HG03558 (cell line): ENCODE results near the gene JSRP1.

ENCODE experiments used
- ATAC-seq: cut with Tn5 transposase; IDR thresholded peaks from one replicate; pipeline ENCODE4 v1.9.1; 2021; ENCODE audit warnings: moderate number of reproducible peaks; ENCODE audit not compliant: unreplicated experiment; ENCODE audit errors: extremely low read depth

JSRP1 gene

GRCh38 chr19:2221918-2222317 lies 34.3 kb downstream of the JSRP1 start:
- ATAC-seq = no peak

- no peak for ATAC-seq
Observed at GRCh38 chr19:2221250-2221831, 34.9 kb downstream of the JSRP1 start.

- no peak for ATAC-seq
Observed at GRCh38 chr19:2219726-2220125, 36.5 kb downstream of the JSRP1 start.

GRCh38 chr19:2217591-2217990 lies 38.6 kb downstream of the JSRP1 start:
- ATAC-seq = no peak

GRCh38 chr19:2216361-2217225 lies 39.6 kb downstream of the JSRP1 start:
- no peak for ATAC-seq

GRCh38 chr19:2215281-2215751 lies 40.9 kb downstream of the JSRP1 start:
- ATAC-seq = no peak

GRCh38 chr19:2214251-2214650 lies 42.0 kb downstream of the JSRP1 start:
- ATAC-seq = no peak

GRCh38 chr19:2213799-2214198 lies 42.4 kb downstream of the JSRP1 start:
- no peak for ATAC-seq

- no peak for ATAC-seq
Observed at GRCh38 chr19:2212861-2213711, 43.1 kb downstream of the JSRP1 start.

GRCh38 chr19:2210987-2211740 lies 45.1 kb downstream of the JSRP1 start:
- no peak for ATAC-seq

- no peak for ATAC-seq
Observed at GRCh38 chr19:2210206-2210605, 46.0 kb downstream of the JSRP1 start.

- ATAC-seq = no peak
Observed at GRCh38 chr19:2209408-2209807, 46.8 kb downstream of the JSRP1 start.

- no peak for ATAC-seq
Observed at GRCh38 chr19:2208975-2209374, 47.2 kb downstream of the JSRP1 start.

- no peak for ATAC-seq
Observed at GRCh38 chr19:2207991-2208860, 48.0 kb downstream of the JSRP1 start.

- no peak for ATAC-seq
Observed at GRCh38 chr19:2207008-2207407, 49.2 kb downstream of the JSRP1 start.

- no peak for ATAC-seq
Observed at GRCh38 chr19:2202366-2202765, 53.9 kb downstream of the JSRP1 start.
